T-helper 22 cell (primary cell): ENCODE data around the gene HAUS7.
"Not testable (repeated sequence)": the region's sequence is repeated elsewhere in the genome, so short reads cannot be mapped to it uniquely, and the experiment has no call there.

ENCODE experiments used
- DNase-seq: peaks from one replicate; pipeline ENCODE4 v3.0.0-alpha.2; 2020; ENCODE audit warnings: low read depth

The HAUS7 gene

DNA sequence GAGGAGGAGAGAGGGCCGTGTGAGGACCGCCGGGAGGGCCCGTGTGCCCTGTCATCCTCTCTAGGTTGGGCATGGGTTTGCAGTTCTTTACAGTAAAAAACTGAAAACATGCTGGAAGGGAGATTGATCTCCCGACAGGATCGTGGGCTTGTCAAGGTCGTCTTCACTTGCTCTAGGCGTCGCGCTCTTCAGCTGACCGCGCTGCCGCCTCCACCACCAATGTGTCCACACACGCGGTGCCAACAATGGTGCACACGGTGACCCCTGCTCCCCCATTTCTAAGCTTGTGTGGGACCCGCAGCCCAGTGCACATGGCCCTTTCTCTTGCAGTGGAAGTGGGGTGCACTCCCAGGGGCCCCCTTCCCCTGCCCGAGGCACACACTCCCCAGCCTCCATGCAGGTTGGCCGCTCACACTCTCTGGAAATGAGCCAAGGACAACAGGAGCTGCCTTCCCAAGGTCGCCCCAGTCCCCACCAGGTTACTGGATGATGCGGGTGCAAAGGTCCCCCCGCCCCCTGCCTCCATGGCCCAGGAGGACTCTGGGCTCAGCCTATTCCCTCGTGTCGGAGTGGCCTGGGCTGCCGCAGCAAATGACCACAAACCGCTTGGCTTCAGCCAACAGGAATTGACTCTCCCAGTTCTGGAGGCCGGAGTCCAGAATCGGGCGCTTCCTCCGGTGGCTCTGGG lies 60.8 kb downstream of the HAUS7 start:
- no peak for DNase-seq

DNA sequence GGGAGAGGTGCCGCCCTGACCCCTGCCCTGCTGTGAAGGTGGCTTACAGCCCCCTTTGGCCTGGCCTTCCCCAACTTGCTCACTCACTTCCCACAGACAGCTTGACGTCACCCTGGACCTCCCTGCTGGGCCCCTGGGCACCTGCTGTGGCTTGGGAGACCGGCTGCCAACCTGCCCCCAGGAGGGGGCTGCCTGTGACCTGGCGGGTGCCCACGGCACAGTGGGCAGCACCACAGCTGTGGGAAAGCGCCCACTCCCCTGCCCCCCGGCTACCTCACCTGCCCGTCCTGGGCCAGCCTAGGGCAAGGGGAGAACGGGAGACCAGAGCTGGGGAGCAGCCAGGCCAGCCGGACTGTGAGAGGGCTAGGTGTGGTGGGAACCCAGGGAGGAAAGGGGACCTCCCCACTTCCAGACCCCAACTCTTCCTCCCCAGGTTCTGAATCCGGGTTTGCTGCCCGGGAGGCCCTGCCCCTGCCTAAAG lies 61.5 kb downstream of the HAUS7 start:
- DNase-seq, result no peak

DNA sequence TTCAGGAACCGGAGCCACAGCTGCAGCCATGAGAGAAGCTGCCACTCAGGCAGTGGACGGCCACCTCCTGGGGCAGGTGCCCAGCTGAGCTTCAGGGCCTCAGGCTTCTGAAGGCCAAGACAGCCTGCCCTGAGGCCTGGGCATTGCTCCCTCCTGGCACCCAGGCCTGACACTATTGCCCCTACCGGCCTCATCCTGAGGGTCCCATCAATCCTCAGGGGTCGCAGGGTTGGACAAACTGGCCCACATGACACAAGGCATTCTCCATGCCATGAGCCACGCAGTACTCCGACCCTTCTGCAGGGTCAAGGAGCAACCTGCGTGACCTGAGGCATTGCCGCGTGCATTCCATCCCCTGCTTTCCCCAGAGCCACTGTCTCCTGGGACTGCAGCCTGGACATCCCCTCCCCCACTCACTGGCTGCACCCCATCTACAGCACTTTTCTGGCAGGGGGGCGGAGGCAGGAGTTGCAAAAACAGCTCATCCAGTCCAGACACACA lies 62.1 kb downstream of the HAUS7 start:
- DNase-seq, result no peak

DNA sequence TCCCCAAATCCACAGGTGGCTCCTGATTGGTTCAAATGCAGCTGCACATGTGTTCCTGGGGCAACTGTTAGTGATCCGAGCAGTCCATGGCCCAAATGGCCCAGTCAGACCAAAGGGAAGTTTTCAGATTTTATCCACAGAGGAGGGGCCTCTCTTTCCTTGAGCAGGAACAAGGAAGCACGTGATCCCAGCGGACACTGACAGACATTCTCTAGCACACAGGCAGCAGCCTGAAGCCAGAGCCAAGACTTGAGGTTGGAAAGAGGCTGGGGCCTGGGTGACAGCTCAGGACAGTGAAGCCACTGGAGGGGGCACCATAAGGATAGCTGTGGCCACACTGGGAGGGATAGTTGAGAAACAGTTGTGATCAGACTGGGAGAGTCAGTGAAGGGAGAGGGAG lies 62.6 kb downstream of the HAUS7 start:
- no peak for DNase-seq

DNA sequence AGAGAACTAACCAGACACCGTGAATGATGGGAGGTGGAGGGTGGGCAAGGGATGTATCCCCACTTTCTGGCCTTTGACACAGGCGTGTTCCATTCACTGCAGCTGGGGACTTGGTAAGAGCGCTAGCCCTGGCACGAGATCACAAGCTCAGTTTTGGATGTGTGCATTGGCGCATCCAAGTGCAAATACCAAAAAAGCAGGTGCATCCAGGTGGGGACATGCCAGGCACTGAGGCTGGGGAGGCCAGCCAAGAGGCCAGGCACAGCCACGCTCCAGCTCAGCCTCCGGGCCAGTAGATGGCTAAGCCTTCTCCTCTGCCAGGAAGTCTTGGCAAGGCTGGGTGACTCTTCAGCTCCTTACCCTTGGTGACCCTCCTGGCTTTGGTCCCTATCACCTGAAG lies 63.5 kb downstream of the HAUS7 start:
- no peak for DNase-seq

DNA sequence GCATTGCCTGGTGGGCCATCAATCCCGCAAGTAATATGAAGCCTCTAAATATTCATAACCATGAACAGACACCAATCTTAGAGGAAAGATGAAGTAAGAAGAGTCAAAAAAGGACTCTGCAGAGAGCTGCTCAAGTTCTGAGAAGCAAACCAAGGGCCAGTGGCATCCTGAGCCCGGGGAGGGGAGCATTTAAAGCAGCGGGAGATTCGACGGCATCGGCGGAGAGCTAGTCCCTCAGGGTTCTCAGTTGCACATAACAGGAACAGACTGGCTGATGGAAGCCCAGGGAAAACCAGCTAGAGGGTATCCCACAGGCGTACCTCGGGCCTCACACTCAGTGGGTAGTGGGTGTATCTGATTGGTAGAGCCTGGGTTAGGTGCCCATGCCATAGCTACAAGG lies 64.4 kb downstream of the HAUS7 start:
- DNase-seq, result no peak

DNA sequence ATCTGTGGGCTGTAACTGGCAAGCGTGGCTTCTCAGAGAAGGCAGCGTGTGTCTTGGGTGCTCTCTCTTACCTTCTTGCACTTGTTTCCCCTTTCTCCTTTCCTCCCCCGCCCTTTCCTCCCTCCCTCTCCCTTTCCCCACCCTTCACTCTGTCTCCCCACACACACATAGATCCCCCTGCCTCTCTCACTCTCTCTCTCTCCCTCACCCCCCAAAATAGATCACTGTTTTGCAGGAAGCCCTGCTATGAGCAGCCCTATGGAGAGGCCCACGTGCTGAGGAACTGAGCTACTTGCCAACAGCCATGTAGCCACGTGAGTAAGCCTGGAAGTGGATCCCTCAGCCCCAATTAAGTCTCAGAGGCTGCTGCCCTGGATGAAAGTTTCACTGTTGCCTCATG lies 65.0 kb downstream of the HAUS7 start:
- DNase-seq, result no peak

DNA sequence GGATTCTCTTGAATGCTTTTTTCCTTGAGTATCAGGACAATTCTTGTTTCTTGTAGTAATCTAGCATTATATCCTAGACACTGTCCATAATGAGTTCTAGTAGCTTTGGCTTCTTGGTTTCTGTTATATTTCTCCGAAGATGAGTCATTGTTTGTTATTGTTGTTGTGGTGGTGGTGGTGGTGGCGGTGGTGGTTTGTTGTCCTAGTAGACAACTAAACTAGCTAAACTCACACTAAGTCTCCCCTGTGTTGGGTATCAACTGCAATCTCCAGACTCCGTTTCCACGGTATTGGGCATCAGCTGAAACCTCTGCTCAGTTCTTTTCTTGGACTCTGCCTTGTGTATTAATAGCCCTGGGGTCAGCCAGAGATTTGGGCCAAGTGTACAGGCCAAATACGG lies 66.0 kb downstream of the HAUS7 start:
- DNase-seq, result not testable (repeated sequence)

DNA sequence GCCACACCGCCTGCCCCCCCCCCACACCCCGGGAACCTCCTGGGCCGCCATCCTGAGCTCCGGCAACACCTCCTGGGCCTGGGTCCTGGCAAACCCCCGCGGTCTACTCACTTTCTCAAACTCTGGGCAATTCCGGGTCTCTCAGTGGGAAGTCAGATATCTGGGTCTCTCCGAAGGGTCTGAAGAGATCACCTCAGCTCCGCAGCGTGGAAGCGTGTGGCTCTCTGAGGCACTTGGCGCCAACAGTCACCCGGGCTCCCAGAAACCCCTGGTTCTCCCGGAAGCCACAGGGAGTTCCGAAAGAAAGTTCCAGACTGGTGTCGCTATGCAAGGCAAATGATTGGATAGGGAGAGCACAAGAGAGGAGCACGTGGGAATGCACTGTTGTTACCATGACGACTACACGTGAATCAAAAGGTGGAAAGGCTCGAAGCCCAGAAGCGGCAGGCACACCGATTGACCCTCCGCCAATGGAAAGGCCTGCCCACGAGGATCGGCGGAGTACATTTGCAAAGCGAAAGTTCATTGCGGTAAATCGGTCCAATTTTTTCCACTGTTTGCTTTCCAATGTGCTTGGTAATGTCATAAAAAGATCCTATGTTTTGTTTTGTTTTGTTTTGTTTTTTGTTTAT lies 69.1 kb downstream of the HAUS7 start, which contains the start of gene PNMA6E:
Gene PNMA6E, minus strand, starts transcription at position 218 of the 632 bp plus-strand sequence. CDS start 2,501 bp downstream, outside the sequence.
- no peak for DNase-seq

DNA sequence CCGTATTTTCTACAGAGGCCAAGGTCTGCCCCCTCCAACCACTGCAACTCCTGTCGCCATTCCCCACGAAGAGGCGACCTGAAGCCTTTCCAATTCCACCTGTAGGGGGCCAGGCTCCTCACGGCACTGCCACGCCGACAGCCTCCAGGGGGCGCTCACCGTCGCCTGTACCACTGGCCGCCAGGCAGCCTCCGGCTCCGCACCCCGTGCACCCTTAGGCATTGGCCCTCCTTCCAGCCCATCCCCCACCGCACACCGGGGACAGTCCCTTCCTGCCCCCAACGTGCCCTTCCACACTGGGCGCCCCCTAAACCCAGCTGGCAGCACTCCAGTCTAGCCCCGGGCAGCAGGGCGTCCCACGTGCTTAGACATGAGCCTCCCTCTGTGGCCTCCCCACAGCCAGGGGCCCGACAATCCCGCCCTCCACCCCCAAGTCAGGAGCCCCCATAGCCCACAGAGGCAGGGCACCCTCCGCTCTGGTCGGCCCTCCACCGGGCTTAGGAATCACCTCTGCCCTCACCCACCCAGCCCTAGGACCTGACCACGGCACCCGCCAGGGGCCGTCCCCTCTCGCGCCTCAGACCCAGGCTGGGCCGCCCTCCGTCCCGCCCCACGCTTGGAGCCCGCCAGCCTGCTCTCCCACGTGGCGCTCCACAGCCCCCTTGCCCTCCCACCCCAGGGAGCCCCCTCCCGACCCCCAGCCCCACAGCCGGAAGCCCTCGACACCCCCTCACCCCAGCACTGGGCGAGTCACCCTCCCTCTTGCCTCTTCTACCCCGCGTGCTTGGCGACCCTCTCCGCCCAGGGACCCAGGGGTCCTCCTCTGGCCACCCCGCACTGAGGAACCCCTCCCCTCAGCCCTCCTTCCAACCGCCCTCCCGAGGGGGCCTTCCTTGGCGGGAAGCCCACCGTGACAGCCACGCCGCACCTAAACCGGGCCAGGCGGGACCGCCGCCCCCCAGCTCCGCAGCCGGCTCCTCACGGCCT lies 69.9 kb downstream of the HAUS7 start:
- no peak for DNase-seq

DNA sequence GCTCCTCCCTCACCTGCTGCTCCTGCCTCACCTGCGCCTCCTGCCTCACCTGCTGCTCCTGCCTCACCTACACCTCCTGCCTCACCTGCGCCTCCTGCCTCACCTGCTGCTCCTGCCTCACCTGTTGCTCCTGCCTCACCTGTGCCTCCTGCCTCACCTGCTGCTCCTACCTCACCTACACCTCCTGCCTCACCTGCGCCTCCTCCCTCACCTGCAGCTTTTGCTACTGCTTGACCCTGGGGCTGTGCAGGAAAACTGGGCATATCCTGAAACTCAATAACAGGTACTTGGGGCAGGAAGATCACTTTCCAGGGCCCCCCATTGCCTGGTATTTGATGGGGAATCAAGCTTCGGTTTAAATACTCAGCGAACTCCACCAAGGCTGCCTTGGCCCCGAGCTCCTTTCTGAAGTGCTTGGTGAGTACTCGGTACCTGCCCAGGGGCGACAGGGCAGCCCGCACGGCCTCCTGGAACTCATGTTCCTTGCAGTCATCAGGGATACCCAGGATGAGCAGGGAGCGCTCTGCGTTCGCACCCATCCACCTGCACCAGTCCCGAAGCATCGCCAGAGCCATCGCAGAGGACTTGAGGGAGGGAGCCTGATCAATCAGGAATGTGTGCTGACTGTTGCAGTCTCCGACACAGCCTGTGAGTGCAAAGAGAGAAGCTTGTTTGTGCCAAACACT lies 72.0 kb downstream of the HAUS7 start:
- DNase-seq, result no peak
